Loucy (cell line): Measurements from ENCODE around the gene KBTBD8.

Source experiments
- H2AFZ ChIP-seq: fragments of 200-600 bp; sonication (generic); 2 replicates; pipeline ENCODE4 v1.6.0; 2016; ENCODE audit warnings: antibody characterized with exemption, mild to moderate bottlenecking, low read length, moderate library complexity
- H3F3A ChIP-seq: fragments of 200-600 bp; 2 replicates; pipeline ENCODE4 v1.6.0; 2016; ENCODE audit warnings: antibody characterized with exemption, low read depth, mild to moderate bottlenecking
- H3K27me3 ChIP-seq: fragments of 200-600 bp; sonication (generic); 2 replicates; pipeline ENCODE4 v1.6.1; 2014; ENCODE audit warnings: low read length, mild to moderate bottlenecking; ENCODE audit not compliant: insufficient read depth, poor library complexity, severe bottlenecking
- H3K36me3 ChIP-seq: fragments of 200-600 bp; sonication (generic); 2 replicates; pipeline ENCODE4 v1.6.1; 2016; ENCODE audit warnings: low read length; ENCODE audit not compliant: insufficient read depth
- H3K4me1 ChIP-seq: fragments of 200-600 bp; sonication (generic); 2 replicates; pipeline ENCODE4 v1.5.1; 2014; ENCODE audit warnings: low read length, mild to moderate bottlenecking; ENCODE audit not compliant: insufficient read depth, poor library complexity, severe bottlenecking
- H3K4me2 ChIP-seq: fragments of 200-600 bp; sonication (generic); 2 replicates; pipeline ENCODE4 v1.6.0; 2014; ENCODE audit warnings: antibody characterized with exemption, low read length, low read depth, mild to moderate bottlenecking; ENCODE audit not compliant: poor library complexity, severe bottlenecking
- H3K4me3 ChIP-seq: fragments of 200-600 bp; sonication (generic); 2 replicates; pipeline ENCODE4 v1.5.1; 2014; ENCODE audit warnings: low read length, mild to moderate bottlenecking, mixed read lengths; ENCODE audit not compliant: poor library complexity, severe bottlenecking
- H3K79me2 ChIP-seq: fragments of 200-600 bp; sonication (generic); 2 replicates; pipeline ENCODE4 v1.6.1; 2014; ENCODE audit warnings: low read length; ENCODE audit not compliant: insufficient read depth
- H3K9ac ChIP-seq: fragments of 200-600 bp; sonication (generic); 2 replicates; pipeline ENCODE4 v1.6.0; 2014; ENCODE audit warnings: mild to moderate bottlenecking, low read depth, low read length, moderate library complexity; ENCODE audit not compliant: poor library complexity, severe bottlenecking
- H3K9me2 ChIP-seq: fragments of 200-600 bp; sonication (generic); replicated peaks from 2 replicates; pipeline ENCODE4 v1.6.1; 2016; ENCODE audit warnings: low read depth, low read length, mixed read lengths
- H3K9me3 ChIP-seq: fragments of 200-600 bp; sonication (generic); 2 replicates; pipeline ENCODE4 v1.6.1; 2014; ENCODE audit warnings: mild to moderate bottlenecking, antibody characterized with exemption, low read length, low read depth; ENCODE audit not compliant: insufficient read depth
- H4K20me1 ChIP-seq: fragments of 200-600 bp; sonication (generic); 2 replicates; pipeline ENCODE4 v1.6.0; 2014; ENCODE audit warnings: antibody characterized with exemption, low read length, mild to moderate bottlenecking; ENCODE audit not compliant: insufficient read depth, poor library complexity, severe bottlenecking
- CTCF ChIP-seq: fragments of 200-600 bp; sonication (generic); conservative IDR thresholded peaks from 2 replicates; pipeline ENCODE4 v1.5.1; 2014; ENCODE audit warnings: mild to moderate bottlenecking, antibody characterized with exemption, low read length
- EZH2phosphoT487 ChIP-seq: fragments of 200-600 bp; IDR thresholded peaks from 2 replicates; pipeline ENCODE4 v1.6.1; 2018; ENCODE audit warnings: antibody characterized with exemption, mild to moderate bottlenecking, moderate library complexity, borderline replicate concordance

Gene KBTBD8

GRCh38 chr3:67028001-67028784 is 30.1 kb downstream of the KBTBD8 start:
- Histone ChIP-seq H3K9me3 (no peaks in the 10 kb centered on the region), H3K4me3 (no peak overlapping the region), H3K4me1 (peaks cover 12% of the 10 kb centered on the region), H3F3A (peaks cover 4% of the 10 kb centered on the region; the same call in 1 of the 2 replicates), H4K20me1 (no peaks in the 10 kb centered on the region), H3K9ac (no peak overlapping the region), H3K27me3 (no peaks in the 10 kb centered on the region), H3K36me3 (no peaks in the 10 kb centered on the region), H3K79me2 (no peaks in the 10 kb centered on the region), H3K9me2 (no peaks in the 10 kb centered on the region), H2AFZ (no peak overlapping the region), H3K4me2 (no peak overlapping the region)
- TF ChIP-seq CTCF (no peak), EZH2phosphoT487 (no peak)

GRCh38 chr3:67030785-67031740 is 33.0 kb downstream of the KBTBD8 start:
- no peaks in the 10 kb centered on the region for H4K20me1 ChIP-seq

GRCh38 chr3:67031986-67032385 is 33.9 kb downstream of the KBTBD8 start:
- Histone ChIP-seq H3F3A (peaks cover 4% of the 10 kb centered on the region; the same call in 1 of the 2 replicates), H3K36me3 (no peaks in the 10 kb centered on the region), H3K4me2 (no peak overlapping the region), H2AFZ (no peak overlapping the region), H3K9ac (no peak overlapping the region), H4K20me1 (no peaks in the 10 kb centered on the region), H3K4me3 (no peak overlapping the region), H3K9me3 (no peaks in the 10 kb centered on the region), H3K79me2 (no peaks in the 10 kb centered on the region), H3K27me3 (no peaks in the 10 kb centered on the region), H3K4me1 (peaks cover 12% of the 10 kb centered on the region), H3K9me2 (no peaks in the 10 kb centered on the region)
- TF ChIP-seq CTCF: no peak
- TF ChIP-seq EZH2phosphoT487: no peak

More at GRCh38 chr3:67030785-67031740, 33.0 kb downstream of the KBTBD8 start:
- Histone ChIP-seq H3K4me3 (no peak overlapping the region), H3K36me3 (no peaks in the 10 kb centered on the region), H3K27me3 (no peaks in the 10 kb centered on the region), H3K9me3 (no peaks in the 10 kb centered on the region), H3K4me2 (peak overlapping the region; percentile 26), H3K9ac (no peak overlapping the region), H3F3A (peaks cover 4% of the 10 kb centered on the region; the same call in 1 of the 2 replicates), H3K4me1 (peaks cover 12% of the 10 kb centered on the region), H3K9me2 (no peaks in the 10 kb centered on the region), H2AFZ (peak overlapping the region; percentile 53), H3K79me2 (no peaks in the 10 kb centered on the region)
- TF ChIP-seq EZH2phosphoT487 (no peak), CTCF (no peak)
